HepG2 (cell line): ENCODE data around the gene ANXA9. TPM values are rescaled to one million over a fixed set of nuclear protein-coding genes. Genes with fewer than 3 reads are reported as not detected.

Source experiments
- ATAC-seq: fragments of 200-7000 bp; cut with Tn5 transposase; 3 replicates; pipeline ENCODE4 v1.9.1; 2020; ENCODE audit warnings: mild to moderate bottlenecking, moderate library complexity
- BruUV-seq: library from RNA; stranded (reverse); fragments of 400-500 nt; replicated peaks from 2 replicates; lab custom pipeline; 2021; lab: Mats Ljungman, UMichigan
- CTCF ChIA-PET: fragments of 300-600 bp; formaldehyde crosslinking; extraction: SDS; loops from one replicate; lab custom pipeline; 2021; ENCODE audit warnings: low total read pairs, inconsistent platforms, low intra/inter-chr PET ratio; lab: Yijun Ruan, JAX
- POLR2A ChIA-PET: fragments of 350-600 bp; sonication (Branson Sonifier 250); formaldehyde crosslinking; loops from one replicate; lab custom pipeline; 2020; ENCODE audit warnings: antibody characterized with exemption, inconsistent platforms; lab: Yijun Ruan, JAX
- DNase-seq: peaks from one replicate; pipeline ENCODE4 v3.0.0-alpha.2; 2015; ENCODE audit warnings: low spot score
- FAIRE-seq: peaks from 3 replicates; lab custom pipeline; 2011; peaks lifted over from hg19 to GRCh38; lab: Jason Lieb, UNC
- H2AFZ ChIP-seq: one replicate; pipeline ENCODE4 v1.6.1; 2011; ENCODE audit warnings: low read length, inconsistent platforms
- H3K27ac ChIP-seq: fragments of 300-600 bp; 3 replicates; pipeline ENCODE4 v1.8.0; 2011; ENCODE audit warnings: mixed run types, mild to moderate bottlenecking, mixed read lengths, low read length, inconsistent platforms; ENCODE audit not compliant: insufficient read depth; ENCODE audit errors: extremely low read length
- H3K27me3 ChIP-seq, 2 experiments: fragments of 200-600 bp in 1 of 2; 2 replicates in 1 of 2; 3 replicates in 1 of 2; pipeline versions ENCODE4 v1.6.0 to v1.8.0; 2011; ENCODE audit warnings: low read length in 2 of 2, mild to moderate bottlenecking in 2 of 2, moderate library complexity in 2 of 2, inconsistent platforms in 1 of 2; ENCODE audit not compliant: insufficient read depth in 2 of 2, control insufficient read depth in 1 of 2
- H3K36me3 ChIP-seq, 2 experiments: fragments of 200-600 bp in 1 of 2; replicated peaks in 1 of 2; 2 replicates in 1 of 2; 3 replicates in 1 of 2; pipeline versions ENCODE4 v1.5.1 to v1.8.0; 2011; ENCODE audit warnings: low read length in 2 of 2, inconsistent platforms in 1 of 2; ENCODE audit not compliant: insufficient read depth in 2 of 2, control insufficient read depth in 1 of 2
- H3K4me1 ChIP-seq: 2 replicates; pipeline ENCODE4 v1.5.1; 2012; ENCODE audit warnings: low read length, inconsistent platforms; ENCODE audit not compliant: insufficient read depth
- H3K4me2 ChIP-seq: 2 replicates; pipeline ENCODE4 v1.6.0; 2011; ENCODE audit warnings: low read depth, low read length, inconsistent platforms
- H3K4me3 ChIP-seq, 3 experiments: fragments of 200-600 bp in 1 of 3; sonication (generic), shearing (Covaris generic) in 1 of 3; replicated peaks in 1 of 3; 2 replicates each; pipeline ENCODE4 v1.5.1; 2011 to 2016; ENCODE audit warnings: low read length in 3 of 3, inconsistent platforms in 2 of 3, low read depth in 2 of 3, mild to moderate bottlenecking in 2 of 3, control low read depth in 1 of 3, mixed read lengths in 1 of 3; ENCODE audit not compliant: insufficient read depth in 1 of 3
- H3K79me2 ChIP-seq: one replicate; pipeline ENCODE4 v1.6.1; 2011; ENCODE audit warnings: low read length, inconsistent platforms; ENCODE audit not compliant: insufficient read depth
- H3K9ac ChIP-seq: 2 replicates; pipeline ENCODE4 v1.6.0; 2011; ENCODE audit warnings: mild to moderate bottlenecking, low read depth, low read length, inconsistent platforms; ENCODE audit not compliant: insufficient read depth
- H3K9me3 ChIP-seq: 2 replicates; pipeline ENCODE4 v1.5.1; 2012; ENCODE audit warnings: mild to moderate bottlenecking, low read length
- H4K20me1 ChIP-seq: 2 replicates; pipeline ENCODE4 v1.6.0; 2011; ENCODE audit warnings: inconsistent platforms, mild to moderate bottlenecking, low read length, moderate library complexity; ENCODE audit not compliant: insufficient read depth
- DNMT3B ChIP-seq: conservative IDR thresholded peaks from 2 replicates; pipeline ENCODE4 v1.6.1; 2016; ENCODE audit warnings: missing biosample characterization, control low read depth
- EP300 ChIP-seq, 3 experiments: sonication (generic) in 1 of 3; formaldehyde crosslinking in 1 of 3; IDR thresholded peaks; 2 replicates each; pipeline versions ENCODE4 v1.5.1 to v1.6.1; 2011 to 2020; ENCODE audit warnings: low read depth in 2 of 3, low read length in 2 of 3, borderline replicate concordance in 1 of 3, improper control_type of control experiment in 1 of 3, mild to moderate bottlenecking in 1 of 3, missing genetic modification reagents in 1 of 3, moderate library complexity in 1 of 3
- ETV6 ChIP-seq: sonication (generic); formaldehyde crosslinking; conservative IDR thresholded peaks from 2 replicates; pipeline ENCODE4 v1.4.0; 2020; ENCODE audit warnings: missing genetic modification reagents
- FIP1L1 ChIP-seq: fragments of 200-400 bp; formaldehyde crosslinking; IDR thresholded peaks from 2 replicates; pipeline ENCODE4 v1.6.1; 2018; ENCODE audit warnings: low read depth, mild to moderate bottlenecking, low read length, moderate library complexity, borderline replicate concordance; ENCODE audit not compliant: insufficient read depth
- GATAD2A ChIP-seq: IDR thresholded peaks from 2 replicates; pipeline ENCODE4 v1.6.1; 2016
- HDAC6 ChIP-seq: fragments of 200-600 bp; sonication (generic); IDR thresholded peaks from 2 replicates; pipeline ENCODE4 v1.7.0; 2017; ENCODE audit warnings: mild to moderate bottlenecking, antibody characterized with exemption, low read length, low read depth
- RARA ChIP-seq: IDR thresholded peaks from 2 replicates; pipeline ENCODE4 v1.6.1; 2016; ENCODE audit warnings: missing genetic modification reagents, missing compliant biosample characterization
- RFX1 ChIP-seq: fragments of 450-650 bp; IDR thresholded peaks from 2 replicates; pipeline ENCODE4 v1.6.1; 2017
- ZNF331 ChIP-seq: sonication (generic); formaldehyde crosslinking; IDR thresholded peaks from 2 replicates; pipeline ENCODE4 v1.4.0; 2020; ENCODE audit warnings: missing genetic modification reagents
- ZNF564 ChIP-seq: sonication (generic); formaldehyde crosslinking; IDR thresholded peaks from 2 replicates; pipeline ENCODE4 v1.8.1; 2023; ENCODE audit warnings: mild to moderate bottlenecking, missing genetic modification reagents
- WGBS: methylation state at CpG from one replicate; pipeline ENCODE4 v1.1.6; 2017; ENCODE audit warnings: low lambda C conversion rate; 5-methylcytosine and 5-hydroxymethylcytosine counted together
- in situ Hi-C: cut with HindIII; loops from 2 replicates; pipeline ENCODE4 v1.10.0; 2017; ENCODE audit warnings: low pct_unique_long_range_greater_than_20kb; ENCODE audit not compliant: extremely low pct_ligation_motif_present
- intact Hi-C: fragments of 100-400 bp; cut with micrococcal nuclease; formaldehyde crosslinking; loops from one replicate; pipeline ENCODE4 v1.10.0; 2022; ENCODE audit not compliant: unreplicated experiment
- polyA plus RNA-seq, 8 experiments: library from polyadenylated mRNA; depleted of rRNA in 3 of 8; stranded (reverse) in 7 of 8; unstranded in 1 of 8; fragments of >200 nt; fragmentation: Illumina TruSeq in 4 of 8; extraction: Trizol in 4 of 8; gene quantifications; 2 replicates each; pipeline versions ENCODE4 v1.2.1 to v1.2.3, GENCODE V29; 2011 to 2016; ENCODE audit warnings: low read depth in 4 of 8, missing spikeins in 1 of 8, mixed read lengths in 1 of 8; ENCODE audit not compliant: insufficient read depth in 1 of 8
- total RNA-seq, 5 experiments: library from RNA; depleted of rRNA; stranded (reverse); fragments of >200 nt; fragmentation: Illumina TruSeq; extraction: Trizol; gene quantifications; 2 replicates each; pipeline ENCODE4 v1.2.3, GENCODE V29; 2016; ENCODE audit warnings: low read depth in 1 of 5
- TF ChIP-seq, protein P1 (sequence below): sonication (generic); formaldehyde crosslinking; IDR thresholded peaks from 2 replicates; pipeline ENCODE4 v1.5.0; 2020; ENCODE audit warnings: mild to moderate bottlenecking, missing genetic modification reagents
- TF ChIP-seq, protein P2 (sequence below): sonication (generic); formaldehyde crosslinking; IDR thresholded peaks from 2 replicates; pipeline ENCODE4 v1.8.1; 2023; ENCODE audit warnings: mild to moderate bottlenecking, missing genetic modification reagents, borderline replicate concordance
- TF ChIP-seq, protein P3 (sequence below), 2 experiments: sonication (generic) in 1 of 2; formaldehyde crosslinking in 1 of 2; IDR thresholded peaks; 2 replicates each; pipeline versions ENCODE4 v1.4.0 to v1.6.1; 2018 to 2020; ENCODE audit warnings: missing genetic modification reagents in 2 of 2, borderline replicate concordance in 1 of 2, low read depth in 1 of 2, mild to moderate bottlenecking in 1 of 2, missing biosample characterization in 1 of 2
- TF ChIP-seq, protein P4 (sequence below): sonication (generic); formaldehyde crosslinking; IDR thresholded peaks from 2 replicates; pipeline ENCODE4 v1.9.0; 2022; ENCODE audit warnings: missing genetic modification reagents, mild to moderate bottlenecking, borderline replicate concordance

The ANXA9 gene
- total and polyA plus RNA-seq, 2 of the 13 experiments (the other 11 are each of a cell fraction or from before 2014, with no cell fraction given): 13.3 to 23.9 TPM

DNA sequence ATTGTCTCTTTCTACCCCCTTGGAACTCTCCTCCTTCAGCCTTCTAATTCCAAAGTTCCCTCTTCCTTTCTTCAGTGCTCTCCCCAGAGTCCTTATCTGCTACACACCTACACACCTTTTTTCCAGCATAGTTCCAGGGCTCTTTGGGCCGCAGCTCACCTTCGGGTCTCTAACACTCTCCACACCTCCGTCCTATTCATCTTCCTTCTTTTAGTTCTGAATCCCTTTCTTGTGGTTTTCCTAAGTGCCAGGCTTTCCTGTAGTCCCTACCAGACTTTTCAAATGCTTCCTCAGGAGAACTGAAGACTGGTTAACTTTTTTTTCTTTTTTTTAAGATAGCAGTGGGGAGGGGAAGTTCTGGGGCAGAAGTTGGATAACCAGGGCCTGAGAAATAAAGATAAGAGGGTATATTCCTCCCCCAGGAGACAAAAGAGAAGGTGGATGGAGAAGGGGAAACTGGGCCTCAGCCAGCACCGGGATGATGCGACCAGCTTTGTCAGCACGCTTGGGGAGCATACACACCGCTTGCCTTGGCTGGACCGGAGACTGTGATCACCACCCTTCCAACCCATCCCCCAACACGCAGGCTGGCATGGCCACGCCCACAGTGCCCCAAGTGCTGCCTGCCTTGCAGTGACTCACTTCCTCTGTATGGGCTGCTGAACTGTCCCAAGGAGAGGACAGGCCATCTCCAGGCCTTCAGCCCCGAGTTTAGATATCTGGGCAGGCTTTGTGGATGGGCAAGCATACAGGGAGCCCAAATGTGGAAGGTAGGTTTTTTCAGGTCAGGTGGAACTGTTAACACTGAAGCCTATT lies 5.0 kb upstream of the ANXA9 start:
- intact Hi-C loops: no loop called here
- Histone ChIP-seq H4K20me1 (no peaks in the 10 kb centered on the region), H3K4me1 (peaks cover 76% of the 10 kb centered on the region), H3K36me3 (no peaks in the 10 kb centered on the region), H3K27me3 (no peaks in the 10 kb centered on the region; a peak in 1 of 5 replicates), H3K4me3 (peak overlapping the region in 2 of 3 experiments; percentile 19 to 53; a peak in 2 of 6 replicates), H3K9ac (peak overlapping the region; percentile 35; the same call in 1 of the 2 replicates), H3K27ac (no peak overlapping the region), H3K9me3 (no peaks in the 10 kb centered on the region), H2AFZ (no peak overlapping the region), H3K4me2 (peak overlapping the region; percentile 72), H3K79me2 (peaks cover 29% of the 10 kb centered on the region)
- POLR2A ChIA-PET: interaction anchor here (0.8 to 10.3 kb wide), 5 partner anchors 12 to 306 kb away, joined by 3 to 99 read pairs (median 4); partner anchors contain the start of gene MINDY1
- no TSS peak for BruUV-seq
- peak; percentile 48 for FAIRE-seq
- in situ Hi-C loops: no loop called here
- peak; percentile 68 for DNase-seq
- WGBS: 21% methylated on average over 8 of the region's 11 CpGs
- CTCF ChIA-PET: no interaction called here
- ATAC-seq: no peak
- TF ChIP-seq RFX1: no peak
- TF ChIP-seq, protein P1, sequence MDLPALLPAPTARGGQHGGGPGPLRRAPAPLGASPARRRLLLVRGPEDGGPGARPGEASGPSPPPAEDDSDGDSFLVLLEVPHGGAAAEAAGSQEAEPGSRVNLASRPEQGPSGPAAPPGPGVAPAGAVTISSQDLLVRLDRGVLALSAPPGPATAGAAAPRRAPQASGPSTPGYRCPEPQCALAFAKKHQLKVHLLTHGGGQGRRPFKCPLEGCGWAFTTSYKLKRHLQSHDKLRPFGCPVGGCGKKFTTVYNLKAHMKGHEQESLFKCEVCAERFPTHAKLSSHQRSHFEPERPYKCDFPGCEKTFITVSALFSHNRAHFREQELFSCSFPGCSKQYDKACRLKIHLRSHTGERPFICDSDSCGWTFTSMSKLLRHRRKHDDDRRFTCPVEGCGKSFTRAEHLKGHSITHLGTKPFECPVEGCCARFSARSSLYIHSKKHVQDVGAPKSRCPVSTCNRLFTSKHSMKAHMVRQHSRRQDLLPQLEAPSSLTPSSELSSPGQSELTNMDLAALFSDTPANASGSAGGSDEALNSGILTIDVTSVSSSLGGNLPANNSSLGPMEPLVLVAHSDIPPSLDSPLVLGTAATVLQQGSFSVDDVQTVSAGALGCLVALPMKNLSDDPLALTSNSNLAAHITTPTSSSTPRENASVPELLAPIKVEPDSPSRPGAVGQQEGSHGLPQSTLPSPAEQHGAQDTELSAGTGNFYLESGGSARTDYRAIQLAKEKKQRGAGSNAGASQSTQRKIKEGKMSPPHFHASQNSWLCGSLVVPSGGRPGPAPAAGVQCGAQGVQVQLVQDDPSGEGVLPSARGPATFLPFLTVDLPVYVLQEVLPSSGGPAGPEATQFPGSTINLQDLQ (CRISPR knock-in tag): no peak
- peak; percentile 79 for TF ChIP-seq GATAD2A (CRISPR knock-in tag)
- TF ChIP-seq, protein P2, sequence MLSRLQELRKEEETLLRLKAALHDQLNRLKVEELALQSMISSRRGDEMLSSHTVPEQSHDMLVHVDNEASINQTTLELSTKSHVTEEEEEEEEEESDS (CRISPR knock-in tag): no peak
- TF ChIP-seq, protein P3, sequence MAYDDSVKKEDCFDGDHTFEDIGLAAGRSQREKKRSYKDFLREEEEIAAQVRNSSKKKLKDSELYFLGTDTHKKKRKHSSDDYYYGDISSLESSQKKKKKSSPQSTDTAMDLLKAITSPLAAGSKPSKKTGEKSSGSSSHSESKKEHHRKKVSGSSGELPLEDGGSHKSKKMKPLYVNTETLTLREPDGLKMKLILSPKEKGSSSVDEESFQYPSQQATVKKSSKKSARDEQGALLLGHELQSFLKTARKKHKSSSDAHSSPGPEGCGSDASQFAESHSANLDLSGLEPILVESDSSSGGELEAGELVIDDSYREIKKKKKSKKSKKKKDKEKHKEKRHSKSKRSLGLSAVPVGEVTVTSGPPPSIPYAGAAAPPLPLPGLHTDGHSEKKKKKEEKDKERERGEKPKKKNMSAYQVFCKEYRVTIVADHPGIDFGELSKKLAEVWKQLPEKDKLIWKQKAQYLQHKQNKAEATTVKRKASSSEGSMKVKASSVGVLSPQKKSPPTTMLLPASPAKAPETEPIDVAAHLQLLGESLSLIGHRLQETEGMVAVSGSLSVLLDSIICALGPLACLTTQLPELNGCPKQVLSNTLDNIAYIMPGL (CRISPR knock-in tag; IDR thresholded peaks at IDR 0.05; ENCODE audit: borderline replicate concordance in 1 of 2, low read depth in 1 of 2): peak in 1 of 2 experiments; percentile 62; a peak in 1 of 4 replicates
- no peak for TF ChIP-seq DNMT3B (CRISPR knock-in tag)
- TF ChIP-seq RARA (CRISPR knock-in tag): peak; percentile 37; the same call in 1 of the 2 replicates
- TF ChIP-seq EP300 (IDR thresholded peaks at IDR 0.05; ENCODE audit: low read depth in 2 of 2, low read length in 2 of 2): no peak
- TF ChIP-seq EP300 (CRISPR knock-in tag; IDR thresholded peaks at IDR 0.05; ENCODE audit: borderline replicate concordance): peak; percentile 56; the same call in 1 of the 2 replicates
- no peak for TF ChIP-seq ETV6
- TF ChIP-seq FIP1L1: 0 out of 2 replicates have a peak, but pooled peaks have one; percentile 33
- TF ChIP-seq, protein P4, sequence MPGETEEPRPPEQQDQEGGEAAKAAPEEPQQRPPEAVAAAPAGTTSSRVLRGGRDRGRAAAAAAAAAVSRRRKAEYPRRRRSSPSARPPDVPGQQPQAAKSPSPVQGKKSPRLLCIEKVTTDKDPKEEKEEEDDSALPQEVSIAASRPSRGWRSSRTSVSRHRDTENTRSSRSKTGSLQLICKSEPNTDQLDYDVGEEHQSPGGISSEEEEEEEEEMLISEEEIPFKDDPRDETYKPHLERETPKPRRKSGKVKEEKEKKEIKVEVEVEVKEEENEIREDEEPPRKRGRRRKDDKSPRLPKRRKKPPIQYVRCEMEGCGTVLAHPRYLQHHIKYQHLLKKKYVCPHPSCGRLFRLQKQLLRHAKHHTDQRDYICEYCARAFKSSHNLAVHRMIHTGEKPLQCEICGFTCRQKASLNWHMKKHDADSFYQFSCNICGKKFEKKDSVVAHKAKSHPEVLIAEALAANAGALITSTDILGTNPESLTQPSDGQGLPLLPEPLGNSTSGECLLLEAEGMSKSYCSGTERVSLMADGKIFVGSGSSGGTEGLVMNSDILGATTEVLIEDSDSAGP (CRISPR knock-in tag): peak; percentile 59; the same call in 1 of the 2 replicates
- TF ChIP-seq HDAC6: no peak
- TF ChIP-seq ZNF331: no peak
- no peak for TF ChIP-seq ZNF564 (CRISPR knock-in tag)
